HG02588 (cell line): Measurements from ENCODE around the gene SAT2.

Experiments used
- ATAC-seq: cut with Tn5 transposase; IDR thresholded peaks from one replicate; pipeline ENCODE4 v1.9.1; 2021; ENCODE audit warnings: mild to moderate bottlenecking, moderate library complexity; ENCODE audit not compliant: unreplicated experiment

SAT2 gene

DNA sequence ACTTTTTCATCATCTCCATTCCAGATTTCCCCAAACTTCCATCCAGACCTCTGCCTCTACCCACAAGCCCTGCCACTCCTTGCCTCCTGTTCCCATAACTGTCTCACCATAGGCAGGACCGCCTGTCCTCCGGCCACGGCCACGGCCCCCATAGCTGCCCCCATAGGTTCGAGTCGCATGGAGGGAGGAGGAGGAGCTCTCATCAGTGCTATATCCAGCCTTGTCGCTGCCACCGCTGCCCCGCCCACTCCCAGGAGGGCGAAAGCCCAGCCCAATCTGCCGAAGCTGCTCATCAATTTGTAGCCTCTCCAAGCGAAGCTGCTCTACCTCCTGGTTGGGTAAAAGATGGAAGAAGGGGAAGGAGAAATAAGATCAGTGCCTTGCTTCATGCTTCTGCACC, 34.3 kb downstream of the SAT2 start:
- ATAC-seq = no peak

DNA sequence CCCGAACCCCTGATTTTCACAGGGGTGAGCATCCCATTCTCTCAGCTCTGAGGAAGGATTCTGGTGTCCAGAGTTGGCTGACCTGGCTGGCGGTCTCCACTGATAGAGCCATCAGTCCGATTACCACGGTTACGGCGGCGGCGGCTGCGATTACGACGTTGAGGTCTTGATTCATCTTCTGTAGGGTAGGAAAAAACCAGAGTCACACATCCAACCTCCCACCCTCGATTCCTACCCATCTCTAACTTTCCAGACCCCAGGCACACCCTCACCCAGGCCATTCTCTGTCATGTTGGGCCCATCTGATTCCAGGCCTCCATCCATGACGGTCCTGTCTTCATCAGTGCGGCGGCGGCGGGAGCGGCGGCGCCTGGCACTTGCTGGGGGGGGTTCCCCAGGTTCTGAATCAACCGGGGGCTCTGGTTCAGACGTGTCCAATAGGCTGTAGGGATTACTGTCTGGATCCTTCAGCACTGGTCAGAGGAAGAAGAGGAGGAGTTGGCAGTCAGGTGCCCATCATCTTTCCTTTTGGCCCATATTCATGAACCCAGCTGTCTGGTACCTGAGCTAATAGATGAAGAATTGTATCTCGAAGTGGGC, 35.1 kb downstream of the SAT2 start:
- no peak for ATAC-seq

GRCh38 chr17:7591596-7591995, 36.0 kb downstream of the SAT2 start:
- ATAC-seq = no peak

DNA sequence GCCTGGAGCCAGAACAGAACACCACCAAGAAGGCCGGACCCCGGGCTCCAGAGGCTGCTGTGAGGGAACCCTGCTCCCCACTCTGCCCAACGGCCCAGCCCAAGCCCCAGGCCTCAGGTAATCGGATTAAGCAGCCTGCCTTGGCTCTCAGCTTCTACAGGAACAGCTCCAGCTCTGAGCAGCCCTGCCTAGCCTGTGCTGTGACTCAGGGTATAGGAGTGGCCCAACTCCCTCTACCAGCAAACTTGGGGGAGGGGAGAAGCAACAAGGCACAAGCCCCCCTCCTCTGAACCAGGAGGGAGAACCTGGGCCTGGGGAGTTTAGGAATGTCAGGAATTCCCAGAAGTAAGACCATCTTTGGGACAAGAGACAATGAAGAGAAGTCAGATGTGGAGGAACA, 36.9 kb downstream of the SAT2 start:
- no peak for ATAC-seq

DNA sequence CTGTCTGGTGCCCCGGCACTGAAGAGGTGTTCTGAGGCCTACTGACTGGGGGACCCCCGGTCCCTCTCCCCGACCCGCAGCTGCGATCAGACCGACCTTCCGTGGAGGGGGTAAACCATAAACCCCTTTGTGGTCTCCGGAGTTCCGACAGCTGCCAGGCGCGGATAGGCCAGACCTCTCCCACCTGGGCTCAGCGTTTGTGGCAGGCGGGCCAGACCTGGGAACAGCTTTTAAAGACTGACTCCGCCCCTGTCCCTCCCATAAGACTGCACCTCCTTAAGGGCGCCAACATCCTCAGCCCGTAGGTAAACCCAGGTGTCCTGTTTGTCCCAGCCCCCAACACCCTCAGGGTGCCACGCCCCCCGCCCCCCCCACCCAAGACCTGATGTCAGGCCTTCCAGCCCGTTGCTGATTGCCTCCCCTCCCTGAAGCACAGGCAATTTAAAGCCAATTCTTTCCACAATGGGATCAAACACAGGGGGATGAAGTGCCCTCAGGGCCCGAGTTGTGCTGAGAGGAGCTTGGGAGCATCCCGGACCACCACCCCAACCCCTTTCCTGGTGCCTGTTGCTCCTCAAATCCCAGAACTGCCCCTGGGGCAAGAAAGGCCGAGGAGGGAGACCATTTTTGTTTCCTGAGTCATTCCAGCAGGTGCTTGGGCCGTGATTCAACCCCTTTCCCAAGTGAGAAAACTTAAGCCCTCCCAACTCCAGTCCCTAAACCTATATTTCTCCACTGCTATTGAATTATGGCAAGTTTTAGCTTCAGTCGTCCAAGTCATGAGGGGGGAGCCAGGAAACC, 37.5 kb downstream of the SAT2 start, which contains the start of gene SOX15:
TSS of gene SOX15 (minus strand) at position 204 of the 801 bp plus-strand sequence. CDS start 418 bp downstream, outside the sequence.
- no peak for ATAC-seq

DNA sequence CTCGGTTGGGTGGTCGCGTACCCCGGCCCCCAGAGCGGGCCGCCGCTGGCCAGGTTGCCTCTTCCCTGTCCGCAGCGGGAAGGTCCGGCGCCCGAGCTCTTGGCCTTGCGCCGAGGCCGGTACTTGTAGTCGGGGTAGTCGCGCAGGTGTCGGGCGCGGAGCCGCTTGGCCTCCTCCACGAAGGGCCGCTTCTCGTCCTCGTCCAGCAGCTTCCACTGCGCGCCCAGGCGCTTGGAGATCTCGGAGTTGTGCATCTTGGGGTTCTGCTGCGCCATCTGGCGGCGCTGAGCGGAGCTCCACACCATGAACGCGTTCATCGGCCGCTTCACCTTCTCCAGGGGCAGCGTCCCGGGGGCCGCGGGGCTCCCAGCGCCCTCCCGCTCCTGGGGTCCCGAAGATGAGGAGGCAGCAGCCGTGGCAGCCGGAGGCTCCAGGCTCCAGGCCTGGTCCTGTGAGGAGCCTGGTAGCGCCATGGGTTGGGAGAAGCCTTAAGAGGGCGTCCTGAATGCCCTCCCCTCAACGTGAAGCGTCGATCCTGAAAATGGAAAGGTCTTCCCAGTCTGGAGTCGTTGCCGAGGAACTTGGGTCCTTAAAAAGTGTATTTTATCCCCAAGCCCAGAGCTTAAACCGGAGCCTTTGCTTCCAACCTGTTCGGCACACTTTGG, 38.3 kb downstream of the SAT2 start:
- ATAC-seq = no peak

- no peak for ATAC-seq
Measured at GRCh38 chr17:7588553-7589203, 38.9 kb downstream of the SAT2 start.

DNA sequence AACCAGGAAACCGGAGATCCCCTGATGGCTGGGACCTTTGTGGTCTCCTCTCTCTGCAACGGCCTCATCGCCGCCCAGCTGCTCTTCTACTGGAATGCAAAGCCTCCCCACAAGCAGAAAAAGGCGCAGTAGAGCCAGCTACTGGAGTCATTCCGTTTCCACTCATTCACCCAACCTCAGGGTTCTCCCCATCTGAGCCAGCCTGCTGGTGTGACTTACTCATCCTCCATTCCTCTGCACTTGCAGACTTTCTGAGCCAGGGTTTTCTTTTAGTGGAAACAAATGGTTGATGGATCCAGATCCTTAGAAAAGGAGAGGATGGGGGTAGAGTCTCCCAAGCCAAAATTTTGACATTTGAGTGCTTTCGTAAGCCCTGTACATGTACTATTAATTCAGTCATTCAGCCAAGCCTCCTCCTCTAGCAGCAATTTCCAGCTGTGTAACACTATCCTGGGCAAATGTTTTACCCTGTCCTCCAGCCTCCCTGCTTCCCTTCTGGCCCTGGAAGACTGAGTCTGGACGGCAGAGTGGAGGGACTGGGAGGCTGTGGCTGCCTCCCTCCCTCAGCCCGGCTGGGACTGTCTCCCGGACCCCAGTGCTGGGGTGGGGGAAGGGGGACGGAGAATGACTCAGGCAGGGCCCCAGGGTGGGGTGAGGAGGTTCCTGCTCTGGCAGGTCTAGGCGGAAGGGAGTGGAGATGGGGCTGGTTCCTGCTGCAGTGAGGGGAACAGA, 40.0 kb downstream of the SAT2 start:
- ATAC-seq = no peak

GRCh38 chr17:7586673-7587419, 40.8 kb downstream of the SAT2 start:
- ATAC-seq = no peak

- peak; percentile 61 for ATAC-seq
Measured at GRCh38 chr17:7583253-7584109, 44.1 kb downstream of the SAT2 start, which contains the start of gene MPDU1. MPDU1 (plus strand) TSS chr17:7583852; CDS start chr17:7583863, 11 bp downstream.

- ATAC-seq = no peak
Measured at GRCh38 chr17:7582396-7583252, 45.0 kb downstream of the SAT2 start.

- no peak for ATAC-seq
Measured at GRCh38 chr17:7580604-7581575, 46.7 kb downstream of the SAT2 start.

GRCh38 chr17:7579834-7580603, 47.6 kb downstream of the SAT2 start:
- no peak for ATAC-seq

DNA sequence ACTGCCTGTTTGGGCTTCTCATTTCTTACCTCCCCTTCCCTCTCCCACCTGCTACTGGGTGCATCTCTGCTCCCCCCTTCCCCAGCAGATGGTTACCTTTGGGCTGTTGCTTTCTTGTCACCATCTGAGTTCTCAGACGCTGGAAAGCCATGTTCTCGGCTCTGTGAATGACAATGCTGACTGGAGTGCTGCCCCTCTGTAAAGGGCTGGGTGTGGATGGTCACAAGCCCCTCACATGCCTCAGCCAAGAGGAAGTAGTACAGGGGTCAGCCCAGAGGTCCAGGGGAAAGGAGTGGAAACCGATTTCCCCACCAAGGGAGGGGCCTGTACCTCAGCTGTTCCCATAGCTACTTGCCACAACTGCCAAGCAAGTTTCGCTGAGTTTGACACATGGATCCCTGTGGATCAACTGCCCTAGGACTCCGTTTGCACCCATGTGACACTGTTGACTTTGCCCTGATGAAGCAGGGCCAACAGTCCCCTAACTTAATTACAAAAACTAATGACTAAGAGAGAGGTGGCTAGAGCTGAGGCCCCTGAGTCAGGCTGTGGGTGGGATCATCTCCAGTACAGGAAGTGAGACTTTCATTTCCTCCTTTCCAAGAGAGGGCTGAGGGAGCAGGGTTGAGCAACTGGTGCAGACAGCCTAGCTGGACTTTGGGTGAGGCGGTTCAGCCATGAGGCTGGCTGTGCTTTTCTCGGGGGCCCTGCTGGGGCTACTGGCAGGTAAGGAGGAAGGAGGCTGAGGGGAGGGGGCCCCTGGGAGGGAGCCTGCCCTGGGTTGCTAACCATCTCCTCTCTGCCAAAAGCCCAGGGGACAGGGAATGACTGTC, 48.4 kb downstream of the SAT2 start, which contains the start of gene CD68:
TSS of gene CD68 (plus strand) at position 638 of the 833 bp plus-strand sequence. CDS start at position 678, 40 bp downstream.
- peak; percentile 34 for ATAC-seq
